SK-N-SH (cell line): ENCODE results near the gene NCR1. TPM values are rescaled to one million over a fixed set of nuclear protein-coding genes. Genes with fewer than 3 reads are reported as not detected.

Source experiments
- CTCF ChIA-PET: fragments of 300-600, 350-600 bp; formaldehyde crosslinking; extraction: SDS; loops from one replicate; lab custom pipeline; 2021; lab: Yijun Ruan, JAX
- POLR2A ChIA-PET: fragments of 350-600 bp; sonication (Branson Sonifier 250); formaldehyde crosslinking; extraction: SDS; loops from one replicate; lab custom pipeline; 2020; ENCODE audit warnings: antibody characterized with exemption, inconsistent platforms; lab: Yijun Ruan, JAX
- DNase-seq: peaks from one replicate; pipeline ENCODE4 v3.0.0; 2012
- H2AFZ ChIP-seq: fragments of 200-600 bp; sonication (generic); 2 replicates; pipeline ENCODE4 v1.8.1; 2016; ENCODE audit warnings: antibody characterized with exemption, mild to moderate bottlenecking, low read depth
- H3F3A ChIP-seq: fragments of 200-600 bp; sonication (generic); replicated peaks from 2 replicates; pipeline ENCODE3; 2016; ENCODE audit warnings: antibody characterized with exemption, mild to moderate bottlenecking; ENCODE audit not compliant: insufficient read depth
- H3K27ac ChIP-seq, 2 experiments: fragments of 200-500 bp in 1 of 2; fragments of 200-600 bp in 1 of 2; sonication (Bioruptor generic) in 1 of 2; sonication (generic), shearing (Covaris generic) in 1 of 2; 2 replicates each; pipeline versions ENCODE4 v1.5.1 to v1.6.1; 2014 to 2016; ENCODE audit warnings: low read depth in 2 of 2, inconsistent platforms in 1 of 2, low read length in 1 of 2, mild to moderate bottlenecking in 1 of 2, mixed read lengths in 1 of 2
- H3K27me3 ChIP-seq: fragments of 200-600 bp; sonication (generic), shearing (Covaris generic); 2 replicates; pipeline ENCODE4 v1.6.1; 2016; ENCODE audit warnings: mixed run types; ENCODE audit not compliant: insufficient read depth
- H3K36me3 ChIP-seq, 2 experiments: fragments of 200-500 bp in 1 of 2; fragments of 200-600 bp in 1 of 2; sonication (Bioruptor generic) in 1 of 2; sonication (generic) in 1 of 2; replicated peaks in 1 of 2; 2 replicates each; pipeline versions ENCODE3 to v1.5.1; 2014 to 2016; ENCODE audit warnings: low read length in 1 of 2, mild to moderate bottlenecking in 1 of 2; ENCODE audit not compliant: insufficient read depth in 2 of 2, control insufficient read depth in 1 of 2
- H3K4me1 ChIP-seq, 2 experiments: fragments of 200-500 bp in 1 of 2; fragments of 200-600 bp in 1 of 2; sonication (Bioruptor generic) in 1 of 2; sonication (generic), shearing (Covaris generic) in 1 of 2; 2 replicates each; pipeline versions ENCODE4 v1.5.1 to v1.6.1; 2014 to 2016; ENCODE audit warnings: low read depth in 1 of 2, low read length in 1 of 2, mixed run types in 1 of 2; ENCODE audit not compliant: insufficient read depth in 2 of 2, control insufficient read depth in 1 of 2
- H3K4me2 ChIP-seq: fragments of 200-600 bp; sonication (generic), shearing (Covaris generic); 2 replicates; pipeline ENCODE4 v1.6.1; 2017; ENCODE audit warnings: mixed run types
- H3K4me3 ChIP-seq, 2 experiments: fragments of 200-500 bp in 1 of 2; fragments of 200-600 bp in 1 of 2; sonication (Bioruptor generic) in 1 of 2; sonication (generic), shearing (Covaris generic) in 1 of 2; 2 replicates each; pipeline versions ENCODE4 v1.5.1 to v1.8.1; 2014 to 2016; ENCODE audit warnings: low read depth in 2 of 2, inconsistent platforms in 1 of 2, low read length in 1 of 2, mild to moderate bottlenecking in 1 of 2, mixed read lengths in 1 of 2, moderate library complexity in 1 of 2
- H3K79me2 ChIP-seq: fragments of 200-600 bp; sonication (generic); 2 replicates; pipeline ENCODE4 v1.8.1; 2017; ENCODE audit warnings: mild to moderate bottlenecking; ENCODE audit not compliant: insufficient read depth
- H3K9ac ChIP-seq: fragments of 200-600 bp; sonication (generic); 2 replicates; pipeline ENCODE4 v1.6.1; 2017; ENCODE audit warnings: mixed run types
- H3K9me2 ChIP-seq: fragments of 200-600 bp; sonication (generic); 2 replicates; pipeline ENCODE4 v1.6.1; 2017; ENCODE audit warnings: mixed run types
- H3K9me3 ChIP-seq: fragments of 200-600 bp; sonication (generic); 2 replicates; pipeline ENCODE4 v1.6.1; 2017; ENCODE audit warnings: mixed run types, mild to moderate bottlenecking, moderate library complexity
- H4K20me1 ChIP-seq: fragments of 200-600 bp; sonication (generic); 2 replicates; pipeline ENCODE4 v1.6.1; 2017; ENCODE audit warnings: mild to moderate bottlenecking, mixed run types; ENCODE audit not compliant: insufficient read depth
- EZH2phosphoT487 ChIP-seq: fragments of 200-600 bp; sonication (generic); IDR thresholded peaks from 2 replicates; pipeline ENCODE4 v1.6.1; 2017; ENCODE audit warnings: low read depth, mixed run types, mild to moderate bottlenecking, antibody characterized with exemption, moderate library complexity, borderline replicate concordance
- JUND ChIP-seq: IDR thresholded peaks from 2 replicates; pipeline ENCODE4 v1.4.0; 2012
- MEF2A ChIP-seq: IDR thresholded peaks from 2 replicates; pipeline ENCODE4 v1.4.0; 2012; ENCODE audit warnings: low read depth, borderline replicate concordance
- NFIC ChIP-seq: IDR thresholded peaks from 2 replicates; pipeline ENCODE4 v1.4.0; 2012; ENCODE audit warnings: borderline replicate concordance
- NRF1 ChIP-seq: IDR thresholded peaks from 2 replicates; pipeline ENCODE4 v1.6.1; 2012; ENCODE audit warnings: low read depth, mild to moderate bottlenecking, low read length
- RAD21 ChIP-seq: IDR thresholded peaks from 2 replicates; pipeline ENCODE4 v1.6.1; 2012; ENCODE audit warnings: mild to moderate bottlenecking, low read length
- SIN3A ChIP-seq: IDR thresholded peaks from 2 replicates; pipeline ENCODE4 v1.6.1; 2012; ENCODE audit warnings: low read depth, mild to moderate bottlenecking, low read length, moderate library complexity, borderline replicate concordance
- TAF1 ChIP-seq: IDR thresholded peaks from 2 replicates; pipeline ENCODE4 v1.6.1; 2012; ENCODE audit warnings: low read depth, mild to moderate bottlenecking, low read length, moderate library complexity, borderline replicate concordance
- TEAD4 ChIP-seq: IDR thresholded peaks from 2 replicates; pipeline ENCODE4 v1.4.0; 2012; ENCODE audit warnings: mild to moderate bottlenecking, borderline replicate concordance; ENCODE audit not compliant: insufficient read depth
- WGBS: methylation state at CpG from one replicate; pipeline ENCODE4 v1.1.6; 2017; ENCODE audit warnings: low lambda C conversion rate; 5-methylcytosine and 5-hydroxymethylcytosine counted together
- polyA plus RNA-seq, 3 experiments: library from polyadenylated mRNA; depleted of rRNA; stranded (reverse); fragments of >200 nt; gene quantifications; 2 replicates each; pipeline ENCODE4 v1.2.3, GENCODE V29; 2012
- TF ChIP-seq, protein P1 (sequence below): IDR thresholded peaks from 2 replicates; pipeline ENCODE4 v1.4.0; 2012; ENCODE audit warnings: low read depth, borderline replicate concordance
- TF ChIP-seq, protein P2 (sequence below): IDR thresholded peaks from 2 replicates; pipeline ENCODE4; 2012
- TF ChIP-seq, protein P3 (sequence below): IDR thresholded peaks from 2 replicates; pipeline ENCODE4 v1.6.1; 2012; ENCODE audit warnings: mild to moderate bottlenecking, low read depth, low read length, moderate library complexity

Gene NCR1
- polyA plus RNA-seq, 1 of the 3 experiments (the other 2 are of a cell fraction), result not detected

DNA sequence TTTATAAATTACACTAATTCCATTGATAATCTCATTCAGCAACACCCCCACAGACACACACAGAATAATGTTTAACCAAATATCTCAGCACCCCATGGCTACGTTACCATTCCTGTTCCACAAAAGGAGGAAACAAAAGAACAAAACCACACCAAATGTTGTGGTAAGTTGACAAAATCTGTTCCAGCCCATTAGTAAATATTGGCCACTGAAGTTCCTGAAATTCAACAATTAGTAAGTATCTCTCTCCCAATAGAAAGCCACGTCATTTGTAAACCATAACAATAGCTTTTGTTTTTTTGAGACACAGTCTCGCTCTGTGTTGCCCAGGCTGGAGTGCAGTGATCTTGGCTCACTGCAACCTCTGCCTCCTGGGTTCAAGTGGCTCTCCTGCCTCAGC is 34.3 kb upstream of the NCR1 start:
- no peak for TF ChIP-seq RAD21
- H3K36me3 ChIP-seq, result no peaks in the 10 kb centered on the region
- POLR2A ChIA-PET, result no interaction called here

DNA sequence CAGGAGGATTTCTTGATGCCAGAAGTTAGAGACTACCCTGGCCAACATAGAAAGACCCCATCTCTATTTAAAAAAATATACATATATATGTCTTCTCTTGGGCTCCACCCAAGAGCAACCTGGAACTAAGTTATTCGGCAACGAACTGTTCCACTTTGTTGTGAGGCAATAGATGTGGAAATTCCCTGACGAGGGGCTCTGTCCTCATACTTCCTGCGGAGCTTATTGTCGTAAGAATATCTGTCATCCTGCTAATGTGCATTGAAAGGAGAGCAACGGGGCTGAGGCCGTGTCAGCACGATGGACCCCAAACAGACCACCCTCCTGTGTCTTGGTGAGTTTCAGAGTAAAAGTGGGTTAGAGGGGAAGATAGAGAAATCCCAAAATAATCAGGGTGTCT is 32.0 kb upstream of the NCR1 start, which contains the start of gene FCAR:
Gene FCAR (plus strand): TSS at position 246 of the 400 bp plus-strand sequence. CDS start 55 bp downstream, at position 301.
- CTCF ChIA-PET, result no interaction called here

More for the DNA sequence above, 34.3 kb upstream of the NCR1 start:
- Histone ChIP-seq H2AFZ (no peak overlapping the region), H4K20me1 (no peaks in the 10 kb centered on the region), H3K27me3 (peaks cover 9% of the 10 kb centered on the region; the same call in 1 of the 2 replicates), H3K27ac (no peak overlapping the region), H3K9me2 (no peaks in the 10 kb centered on the region), H3K4me2 (no peak overlapping the region), H3K4me3 (no peak overlapping the region), H3K9me3 (no peaks in the 10 kb centered on the region), H3F3A (no peaks in the 10 kb centered on the region), H3K79me2 (no peaks in the 10 kb centered on the region), H3K4me1 (no peaks in the 10 kb centered on the region), H3K9ac (no peak overlapping the region)
- 0% methylated on average over 3 of the region's 3 CpGs for WGBS
- CTCF ChIA-PET, result no interaction called here
- DNase-seq, result no peak

More for the DNA sequence above, 32.0 kb upstream of the NCR1 start, which contains the start of gene FCAR:
- TF ChIP-seq NFIC (no peak), TAF1 (no peak), EZH2phosphoT487 (no peak), SIN3A (no peak), TEAD4 (no peak), MEF2A (no peak), NRF1 (no peak), JUND (no peak), RAD21 (no peak)
- TF ChIP-seq, protein P1, sequence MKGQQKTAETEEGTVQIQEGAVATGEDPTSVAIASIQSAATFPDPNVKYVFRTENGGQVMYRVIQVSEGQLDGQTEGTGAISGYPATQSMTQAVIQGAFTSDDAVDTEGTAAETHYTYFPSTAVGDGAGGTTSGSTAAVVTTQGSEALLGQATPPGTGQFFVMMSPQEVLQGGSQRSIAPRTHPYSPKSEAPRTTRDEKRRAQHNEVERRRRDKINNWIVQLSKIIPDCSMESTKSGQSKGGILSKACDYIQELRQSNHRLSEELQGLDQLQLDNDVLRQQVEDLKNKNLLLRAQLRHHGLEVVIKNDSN, result no peak
- TF ChIP-seq, protein P2, sequence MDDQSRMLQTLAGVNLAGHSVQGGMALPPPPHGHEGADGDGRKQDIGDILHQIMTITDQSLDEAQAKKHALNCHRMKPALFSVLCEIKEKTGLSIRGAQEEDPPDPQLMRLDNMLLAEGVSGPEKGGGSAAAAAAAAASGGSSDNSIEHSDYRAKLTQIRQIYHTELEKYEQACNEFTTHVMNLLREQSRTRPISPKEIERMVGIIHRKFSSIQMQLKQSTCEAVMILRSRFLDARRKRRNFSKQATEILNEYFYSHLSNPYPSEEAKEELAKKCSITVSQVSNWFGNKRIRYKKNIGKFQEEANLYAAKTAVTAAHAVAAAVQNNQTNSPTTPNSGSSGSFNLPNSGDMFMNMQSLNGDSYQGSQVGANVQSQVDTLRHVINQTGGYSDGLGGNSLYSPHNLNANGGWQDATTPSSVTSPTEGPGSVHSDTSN, result no peak
- TF ChIP-seq, protein P3, sequence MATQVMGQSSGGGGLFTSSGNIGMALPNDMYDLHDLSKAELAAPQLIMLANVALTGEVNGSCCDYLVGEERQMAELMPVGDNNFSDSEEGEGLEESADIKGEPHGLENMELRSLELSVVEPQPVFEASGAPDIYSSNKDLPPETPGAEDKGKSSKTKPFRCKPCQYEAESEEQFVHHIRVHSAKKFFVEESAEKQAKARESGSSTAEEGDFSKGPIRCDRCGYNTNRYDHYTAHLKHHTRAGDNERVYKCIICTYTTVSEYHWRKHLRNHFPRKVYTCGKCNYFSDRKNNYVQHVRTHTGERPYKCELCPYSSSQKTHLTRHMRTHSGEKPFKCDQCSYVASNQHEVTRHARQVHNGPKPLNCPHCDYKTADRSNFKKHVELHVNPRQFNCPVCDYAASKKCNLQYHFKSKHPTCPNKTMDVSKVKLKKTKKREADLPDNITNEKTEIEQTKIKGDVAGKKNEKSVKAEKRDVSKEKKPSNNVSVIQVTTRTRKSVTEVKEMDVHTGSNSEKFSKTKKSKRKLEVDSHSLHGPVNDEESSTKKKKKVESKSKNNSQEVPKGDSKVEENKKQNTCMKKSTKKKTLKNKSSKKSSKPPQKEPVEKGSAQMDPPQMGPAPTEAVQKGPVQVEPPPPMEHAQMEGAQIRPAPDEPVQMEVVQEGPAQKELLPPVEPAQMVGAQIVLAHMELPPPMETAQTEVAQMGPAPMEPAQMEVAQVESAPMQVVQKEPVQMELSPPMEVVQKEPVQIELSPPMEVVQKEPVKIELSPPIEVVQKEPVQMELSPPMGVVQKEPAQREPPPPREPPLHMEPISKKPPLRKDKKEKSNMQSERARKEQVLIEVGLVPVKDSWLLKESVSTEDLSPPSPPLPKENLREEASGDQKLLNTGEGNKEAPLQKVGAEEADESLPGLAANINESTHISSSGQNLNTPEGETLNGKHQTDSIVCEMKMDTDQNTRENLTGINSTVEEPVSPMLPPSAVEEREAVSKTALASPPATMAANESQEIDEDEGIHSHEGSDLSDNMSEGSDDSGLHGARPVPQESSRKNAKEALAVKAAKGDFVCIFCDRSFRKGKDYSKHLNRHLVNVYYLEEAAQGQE, result no peak
- TF ChIP-seq, all 33 proteins: peak for 0
- Histone ChIP-seq H3F3A (no peaks in the 10 kb centered on the region), H3K4me2 (no peak within 1 kb of the TSS), H3K4me1 (no peaks in the 10 kb centered on the region), H3K9ac (no peak within 1 kb of the TSS), H3K36me3 (no peaks in the 10 kb centered on the region), H4K20me1 (no peaks in the 10 kb centered on the region), H3K4me3 (no peak within 1 kb of the TSS), H3K27ac (no peak within 1 kb of the TSS), H3K9me2 (no peaks in the 10 kb centered on the region), H2AFZ (no peak within 1 kb of the TSS), H3K79me2 (no peaks in the 10 kb centered on the region), H3K27me3 (peaks cover 9% of the 10 kb centered on the region; the same call in 1 of the 2 replicates), H3K9me3 (no peaks in the 10 kb centered on the region)
- no peak for DNase-seq
- 9% methylated on average over 8 of the region's 8 CpGs for WGBS
- POLR2A ChIA-PET, result no interaction called here
